Measurements from ENCODE around the gene MBP.

The MBP gene

DNA sequence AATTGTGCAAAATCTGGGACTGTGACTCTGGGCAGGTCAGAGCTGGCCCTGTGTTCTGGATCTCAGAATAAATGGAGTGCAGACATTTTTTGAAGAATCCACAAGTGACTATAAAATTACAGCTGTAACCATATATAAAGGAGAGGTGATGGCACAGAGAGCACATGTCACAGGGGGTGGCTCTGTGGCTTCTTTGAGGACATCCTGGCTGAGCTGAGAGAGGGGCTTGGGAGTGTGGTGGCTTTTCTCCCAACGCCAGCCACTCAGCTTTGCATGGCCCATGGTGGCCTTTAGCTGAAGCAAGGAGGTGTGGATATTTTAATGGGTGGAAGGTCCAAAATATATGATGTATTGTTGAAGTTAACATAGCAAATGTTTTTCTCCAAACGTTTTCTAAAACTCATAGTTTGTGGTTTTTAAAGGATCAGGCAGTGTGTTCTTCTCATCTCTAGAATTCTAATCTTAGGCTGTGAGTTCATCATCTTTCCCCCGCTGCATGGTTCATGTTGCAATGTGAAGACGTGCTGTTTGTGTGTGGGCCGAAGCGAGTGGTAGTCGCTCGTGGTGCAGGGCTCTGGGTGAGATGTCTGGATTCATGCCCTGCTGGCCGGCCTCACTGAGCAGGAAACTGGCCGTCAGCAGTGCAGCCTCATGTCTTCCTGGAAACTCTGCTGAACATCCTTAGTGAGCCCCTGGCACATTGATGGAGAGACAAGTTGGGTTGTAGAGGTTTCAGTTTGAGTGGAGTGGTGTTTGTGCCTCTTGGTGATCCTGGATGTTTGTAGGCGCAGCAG lies 200.4 kb downstream of the MBP start:
- Histone ChIP-seq H3K9ac (ENCODE audit: low read depth, low read length) (no peak overlapping the region), H3K4me1 (ENCODE audit: insufficient read depth, low read length) (no peaks in the 10 kb centered on the region), H3K9me3 (ENCODE audit: control insufficient read depth, insufficient read depth, low read length) (no peaks in the 10 kb centered on the region; the same call in 1 of the 2 replicates), H3K36me3 (ENCODE audit: insufficient read depth, low read length) (no peaks in the 10 kb centered on the region)

DNA sequence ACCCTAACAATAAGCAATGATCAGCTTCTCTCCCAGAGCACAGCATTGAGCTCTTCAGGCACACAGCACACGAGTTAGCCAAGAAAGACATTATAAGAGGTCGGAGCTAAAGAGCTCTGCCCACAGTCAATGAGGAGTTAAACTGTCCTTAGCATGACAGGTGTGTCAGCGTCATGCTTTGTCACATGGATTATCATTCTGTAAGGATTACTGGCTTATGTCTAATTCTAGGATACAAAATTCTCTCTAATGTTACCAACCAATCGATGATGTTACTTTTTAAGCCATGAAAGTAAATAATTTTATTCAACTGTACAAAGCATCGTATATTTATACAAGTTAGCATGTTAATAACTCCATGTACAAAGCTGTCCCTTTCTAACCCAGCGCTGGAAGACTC lies 201.4 kb downstream of the MBP start:
- H3K36me3 ChIP-seq (ENCODE audit: insufficient read depth, low read length), result no peaks in the 10 kb centered on the region
- H3K9me3 ChIP-seq (ENCODE audit: control insufficient read depth, insufficient read depth, low read length), result no peaks in the 10 kb centered on the region; the same call in 1 of the 2 replicates
- H3K9ac ChIP-seq (ENCODE audit: low read depth, low read length), result no peak overlapping the region
- H3K4me1 ChIP-seq (ENCODE audit: insufficient read depth, low read length), result no peaks in the 10 kb centered on the region
